ENCODE data around the gene LRRC57. TPM values are rescaled to one million over a fixed set of nuclear protein-coding genes. Genes with fewer than 3 reads are reported as not detected.

LRRC57 gene
- total and polyA plus RNA-seq, 2 of the 13 experiments (the other 11 are each of a cell fraction or from before 2014, with no cell fraction given) = 5.8 to 14.8 TPM

- Histone ChIP-seq H3K9me3 (ENCODE audit: low read length) (no peaks in the 10 kb centered on the region), H3K36me3 (replicated peaks in 1 of 2; ENCODE audit: control insufficient read depth in 1 of 2, insufficient read depth in 2 of 2, low read length in 2 of 2) (no peaks in the 10 kb centered on the region), H4K20me1 (ENCODE audit: insufficient read depth, low read length) (no peaks in the 10 kb centered on the region), H3K9ac (ENCODE audit: insufficient read depth, low read depth, low read length) (no peak overlapping the region), H3K4me2 (ENCODE audit: low read depth, low read length) (no peak overlapping the region), H3K4me1 (ENCODE audit: insufficient read depth, low read length) (peaks cover 24% of the 10 kb centered on the region), H3K4me3 (replicated peaks in 1 of 3; ENCODE audit: insufficient read depth in 1 of 3, low read depth in 2 of 3, low read length in 3 of 3) (no peak overlapping the region), H3K27me3 (ENCODE audit: control insufficient read depth in 1 of 2, insufficient read depth in 2 of 2, low read length in 2 of 2) (no peaks in the 10 kb centered on the region), H3K27ac (ENCODE audit: extremely low read length, insufficient read depth, low read length) (no peak overlapping the region), H2AFZ (ENCODE audit: low read length) (no peak overlapping the region), H3K79me2 (ENCODE audit: insufficient read depth, low read length) (no peaks in the 10 kb centered on the region)
- FAIRE-seq (no peak), ATAC-seq (no peak), DNase-seq (ENCODE audit: low spot score) (no peak)
- no TSS peak for BruUV-seq (replicated peaks)
- ChIA-PET POLR2A (no interaction called here), CTCF (ENCODE audit: low intra/inter-chr PET ratio, low total read pairs) (no interaction called here)
- intact Hi-C loops (cut with micrococcal nuclease; ENCODE audit: unreplicated experiment) (loop anchor here (5.0 kb wide), 1 partner anchor 59 kb away; no protein-coding TSS in a partner anchor), in situ Hi-C loops (cut with HindIII; ENCODE audit: extremely low pct_ligation_motif_present, low pct_unique_long_range_greater_than_20kb) (no loop called here)
- whole genome bisulfite sequencing (ENCODE audit: low lambda C conversion rate) = 96% methylated on average over 4 of the region's 4 CpGs
- no peak for TF ChIP-seq MEIS2 (CRISPR knock-in tag; IDR thresholded peaks at IDR 0.05)
- TF ChIP-seq SMARCE1 (IDR thresholded peaks at IDR 0.05; ENCODE audit: borderline replicate concordance) = no peak
- TF ChIP-seq, protein P1, sequence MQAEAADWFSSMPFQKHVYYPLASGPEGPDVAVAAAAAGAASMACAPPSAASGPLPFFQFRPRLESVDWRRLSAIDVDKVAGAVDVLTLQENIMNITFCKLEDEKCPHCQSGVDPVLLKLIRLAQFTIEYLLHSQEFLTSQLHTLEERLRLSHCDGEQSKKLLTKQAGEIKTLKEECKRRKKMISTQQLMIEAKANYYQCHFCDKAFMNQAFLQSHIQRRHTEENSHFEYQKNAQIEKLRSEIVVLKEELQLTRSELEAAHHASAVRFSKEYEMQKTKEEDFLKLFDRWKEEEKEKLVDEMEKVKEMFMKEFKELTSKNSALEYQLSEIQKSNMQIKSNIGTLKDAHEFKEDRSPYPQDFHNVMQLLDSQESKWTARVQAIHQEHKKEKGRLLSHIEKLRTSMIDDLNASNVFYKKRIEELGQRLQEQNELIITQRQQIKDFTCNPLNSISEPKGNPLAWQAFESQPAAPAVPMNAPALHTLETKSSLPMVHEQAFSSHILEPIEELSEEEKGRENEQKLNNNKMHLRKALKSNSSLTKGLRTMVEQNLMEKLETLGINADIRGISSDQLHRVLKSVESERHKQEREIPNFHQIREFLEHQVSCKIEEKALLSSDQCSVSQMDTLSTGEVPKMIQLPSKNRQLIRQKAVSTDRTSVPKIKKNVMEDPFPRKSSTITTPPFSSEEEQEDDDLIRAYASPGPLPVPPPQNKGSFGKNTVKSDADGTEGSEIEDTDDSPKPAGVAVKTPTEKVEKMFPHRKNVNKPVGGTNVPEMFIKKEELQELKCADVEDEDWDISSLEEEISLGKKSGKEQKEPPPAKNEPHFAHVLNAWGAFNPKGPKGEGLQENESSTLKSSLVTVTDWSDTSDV (CRISPR knock-in tag; IDR thresholded peaks at IDR 0.05) = no peak
- TF ChIP-seq, protein P2, sequence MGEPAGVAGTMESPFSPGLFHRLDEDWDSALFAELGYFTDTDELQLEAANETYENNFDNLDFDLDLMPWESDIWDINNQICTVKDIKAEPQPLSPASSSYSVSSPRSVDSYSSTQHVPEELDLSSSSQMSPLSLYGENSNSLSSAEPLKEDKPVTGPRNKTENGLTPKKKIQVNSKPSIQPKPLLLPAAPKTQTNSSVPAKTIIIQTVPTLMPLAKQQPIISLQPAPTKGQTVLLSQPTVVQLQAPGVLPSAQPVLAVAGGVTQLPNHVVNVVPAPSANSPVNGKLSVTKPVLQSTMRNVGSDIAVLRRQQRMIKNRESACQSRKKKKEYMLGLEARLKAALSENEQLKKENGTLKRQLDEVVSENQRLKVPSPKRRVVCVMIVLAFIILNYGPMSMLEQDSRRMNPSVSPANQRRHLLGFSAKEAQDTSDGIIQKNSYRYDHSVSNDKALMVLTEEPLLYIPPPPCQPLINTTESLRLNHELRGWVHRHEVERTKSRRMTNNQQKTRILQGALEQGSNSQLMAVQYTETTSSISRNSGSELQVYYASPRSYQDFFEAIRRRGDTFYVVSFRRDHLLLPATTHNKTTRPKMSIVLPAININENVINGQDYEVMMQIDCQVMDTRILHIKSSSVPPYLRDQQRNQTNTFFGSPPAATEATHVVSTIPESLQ (CRISPR knock-in tag; conservative IDR thresholded peaks at IDR 0.05) = no peak
- no peak for TF ChIP-seq BHLHE40 (IDR thresholded peaks at IDR 0.05; ENCODE audit: low read length)
- TF ChIP-seq CREB1 (IDR thresholded peaks at IDR 0.05) = no peak
- TF ChIP-seq CREB1 (CRISPR knock-in tag; IDR thresholded peaks at IDR 0.05) = no peak
- no peak for TF ChIP-seq ZNF644 (CRISPR knock-in tag; IDR thresholded peaks at IDR 0.05; ENCODE audit: low read depth)
Measured at GRCh38 chr15:42593143-42593542, 44.5 kb upstream of the LRRC57 start.

All from HepG2 (cell line).